GM20431 (cell line): ENCODE data around the gene PPFIA3.
"Not testable (repeated sequence)": the region's sequence is repeated elsewhere in the genome, so short reads cannot be mapped to it uniquely, and the experiment has no call there.

Experiments used
- in situ Hi-C: fragments of 300-500 bp; cut with MseI, MboI; formaldehyde crosslinking; loops from one replicate; pipeline ENCODE4 v1.15.0; 2020; ENCODE audit warnings: low sequenced_read_pairs; ENCODE audit not compliant: unreplicated experiment

PPFIA3 gene

GRCh38 chr19:49120868-49121267, 1.5 kb downstream of the PPFIA3 start:
- in situ Hi-C loops = no loop called here

- in situ Hi-C loops = not testable (repeated sequence)
Measured at GRCh38 chr19:49121841-49122240, 2.5 kb downstream of the PPFIA3 start.

- in situ Hi-C loops = not testable (repeated sequence)
Measured at GRCh38 chr19:49123285-49123684, 3.9 kb downstream of the PPFIA3 start.

GRCh38 chr19:49125025-49125731, 5.8 kb downstream of the PPFIA3 start:
- in situ Hi-C loops = no loop called here

GRCh38 chr19:49126575-49126974, 7.2 kb downstream of the PPFIA3 start:
- in situ Hi-C loops = no loop called here

- in situ Hi-C loops = not testable (repeated sequence)
Measured at GRCh38 chr19:49127225-49127624, 7.9 kb downstream of the PPFIA3 start.

- in situ Hi-C loops = no loop called here
Measured at GRCh38 chr19:49127674-49128544, 8.6 kb downstream of the PPFIA3 start.

- in situ Hi-C loops = no loop called here
Measured at GRCh38 chr19:49128545-49129237, 9.3 kb downstream of the PPFIA3 start.

GRCh38 chr19:49129238-49129583, 9.9 kb downstream of the PPFIA3 start:
- in situ Hi-C loops = no loop called here

GRCh38 chr19:49130325-49130724, 11.0 kb downstream of the PPFIA3 start:
- in situ Hi-C loops = no loop called here

GRCh38 chr19:49132974-49133609, 13.7 kb downstream of the PPFIA3 start:
- in situ Hi-C loops = no loop called here

GRCh38 chr19:49133621-49134454, 14.5 kb downstream of the PPFIA3 start:
- in situ Hi-C loops = no loop called here

- in situ Hi-C loops = no loop called here
Measured at GRCh38 chr19:49135686-49136085, 16.3 kb downstream of the PPFIA3 start.

- in situ Hi-C loops = no loop called here
Measured at GRCh38 chr19:49136771-49137171, 17.4 kb downstream of the PPFIA3 start.

- in situ Hi-C loops = no loop called here
Measured at GRCh38 chr19:49140951-49141350, 21.6 kb downstream of the PPFIA3 start.

- in situ Hi-C loops = no loop called here
Measured at GRCh38 chr19:49141352-49141751, 22.0 kb downstream of the PPFIA3 start.

- in situ Hi-C loops = no loop called here
Measured at GRCh38 chr19:49142866-49143335, 23.6 kb downstream of the PPFIA3 start.

GRCh38 chr19:49145573-49146407, 26.4 kb downstream of the PPFIA3 start:
- in situ Hi-C loops = no loop called here

GRCh38 chr19:49146408-49146770, 27.0 kb downstream of the PPFIA3 start:
- in situ Hi-C loops = not testable (repeated sequence)
